22Rv1 (cell line): ENCODE results near the gene GPR85.

Experiments
- ZFX ChIP-seq: fragments of 450-650 bp; IDR thresholded peaks from 2 replicates; pipeline ENCODE4 v1.6.1; 2017; ENCODE audit warnings: antibody characterized with exemption, borderline replicate concordance
- TF ChIP-seq, protein P1 (sequence below): fragments of 450-650 bp; IDR thresholded peaks from 2 replicates; pipeline ENCODE4 v1.5.1; 2017; ENCODE audit warnings: mild to moderate bottlenecking

DNA sequence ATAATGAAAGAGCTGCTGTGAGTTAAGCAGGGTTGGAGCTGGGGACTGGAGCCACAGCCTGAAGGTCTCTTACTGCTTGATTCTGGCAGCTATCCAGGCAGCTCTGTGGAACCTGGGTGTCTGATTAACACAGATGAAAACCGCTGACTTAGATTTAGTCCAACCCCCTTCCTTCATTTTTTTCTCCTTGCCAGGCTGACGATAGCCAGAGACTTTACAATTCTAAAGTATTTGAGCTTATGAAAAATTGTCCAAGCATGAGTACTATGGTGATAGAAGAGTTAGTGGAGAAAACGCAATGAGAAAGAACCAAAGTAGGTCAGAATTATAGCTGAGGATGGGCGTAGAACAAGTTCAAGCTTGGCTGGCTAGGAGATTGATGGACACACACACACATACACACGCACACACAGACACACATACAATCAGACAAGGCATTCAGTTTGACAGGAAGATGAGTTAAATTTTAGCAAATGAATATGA, 13.5 kb upstream of the GPR85 start:
- TF ChIP-seq, protein P1, sequence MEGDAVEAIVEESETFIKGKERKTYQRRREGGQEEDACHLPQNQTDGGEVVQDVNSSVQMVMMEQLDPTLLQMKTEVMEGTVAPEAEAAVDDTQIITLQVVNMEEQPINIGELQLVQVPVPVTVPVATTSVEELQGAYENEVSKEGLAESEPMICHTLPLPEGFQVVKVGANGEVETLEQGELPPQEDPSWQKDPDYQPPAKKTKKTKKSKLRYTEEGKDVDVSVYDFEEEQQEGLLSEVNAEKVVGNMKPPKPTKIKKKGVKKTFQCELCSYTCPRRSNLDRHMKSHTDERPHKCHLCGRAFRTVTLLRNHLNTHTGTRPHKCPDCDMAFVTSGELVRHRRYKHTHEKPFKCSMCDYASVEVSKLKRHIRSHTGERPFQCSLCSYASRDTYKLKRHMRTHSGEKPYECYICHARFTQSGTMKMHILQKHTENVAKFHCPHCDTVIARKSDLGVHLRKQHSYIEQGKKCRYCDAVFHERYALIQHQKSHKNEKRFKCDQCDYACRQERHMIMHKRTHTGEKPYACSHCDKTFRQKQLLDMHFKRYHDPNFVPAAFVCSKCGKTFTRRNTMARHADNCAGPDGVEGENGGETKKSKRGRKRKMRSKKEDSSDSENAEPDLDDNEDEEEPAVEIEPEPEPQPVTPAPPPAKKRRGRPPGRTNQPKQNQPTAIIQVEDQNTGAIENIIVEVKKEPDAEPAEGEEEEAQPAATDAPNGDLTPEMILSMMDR = no peak
- TF ChIP-seq ZFX = no peak
